H9 (cell line): ENCODE data around the gene DPM2. TPM values are rescaled to one million over a fixed set of nuclear protein-coding genes. Genes with fewer than 3 reads are reported as not detected.

Source experiments
- DNase-seq: peaks from one replicate; pipeline ENCODE4 v3.0.0-alpha.2; 2017
- H2AFZ ChIP-seq: one replicate; pipeline ENCODE4 v1.6.1; 2013; ENCODE audit warnings: mild to moderate bottlenecking, low read length, control low read depth, moderate library complexity
- H2AK5ac ChIP-seq: 2 replicates; pipeline ENCODE4 v1.6.1; 2013; ENCODE audit warnings: low read length, control low read depth, mixed read lengths; ENCODE audit not compliant: insufficient read length
- H2BK120ac ChIP-seq: one replicate; pipeline ENCODE4 v1.6.1; 2013; ENCODE audit warnings: low read depth, mild to moderate bottlenecking, low read length, control low read depth, inconsistent platforms; ENCODE audit not compliant: poor library complexity, severe bottlenecking
- H2BK12ac ChIP-seq: 2 replicates; pipeline ENCODE4 v1.6.1; 2013; ENCODE audit warnings: low read length, control low read depth, mixed read lengths, low read depth; ENCODE audit not compliant: insufficient read length
- H2BK15ac ChIP-seq: 2 replicates; pipeline ENCODE4 v1.6.1; 2013; ENCODE audit warnings: low read depth, low read length, control low read depth
- H2BK20ac ChIP-seq: one replicate; pipeline ENCODE4 v1.6.1; 2013; ENCODE audit warnings: low read depth, mild to moderate bottlenecking, low read length, control low read depth, inconsistent platforms; ENCODE audit not compliant: poor library complexity, severe bottlenecking
- H2BK5ac ChIP-seq: 2 replicates; pipeline ENCODE4 v1.6.1; 2013; ENCODE audit warnings: low read length, control low read depth, mixed read lengths; ENCODE audit not compliant: insufficient read length
- H3K14ac ChIP-seq: 2 replicates; pipeline ENCODE4 v1.6.1; 2013; ENCODE audit warnings: low read length, control low read depth; ENCODE audit not compliant: insufficient read depth
- H3K18ac ChIP-seq: 2 replicates; pipeline ENCODE4 v1.6.1; 2013; ENCODE audit warnings: low read depth, mild to moderate bottlenecking, mixed read lengths, low read length, control low read depth; ENCODE audit not compliant: insufficient read length
- H3K23ac ChIP-seq: 2 replicates; pipeline ENCODE4 v1.6.1; 2013; ENCODE audit warnings: low read length, control low read depth, mixed read lengths, low read depth; ENCODE audit not compliant: insufficient read length
- H3K23me2 ChIP-seq: 2 replicates; pipeline ENCODE4 v1.6.1; 2013; ENCODE audit warnings: low read depth, mild to moderate bottlenecking, mixed read lengths, low read length, control low read depth; ENCODE audit not compliant: insufficient read length, poor library complexity, severe bottlenecking
- H3K27ac ChIP-seq: 2 replicates; pipeline ENCODE4 v1.5.1; 2013; ENCODE audit warnings: low read length, control low read depth, mixed read lengths, low read depth; ENCODE audit not compliant: insufficient read length
- H3K27me3 ChIP-seq: 2 replicates; pipeline ENCODE4 v1.6.1; 2013; ENCODE audit warnings: low read length, control low read depth, inconsistent platforms; ENCODE audit not compliant: insufficient read depth
- H3K4ac ChIP-seq: 2 replicates; pipeline ENCODE4 v1.6.1; 2013; ENCODE audit warnings: low read depth, mild to moderate bottlenecking, control low read depth, inconsistent platforms, low read length, moderate library complexity
- H3K4me1 ChIP-seq: 2 replicates; pipeline ENCODE4 v1.6.1; 2013; ENCODE audit warnings: low read length, control low read depth, inconsistent platforms; ENCODE audit not compliant: insufficient read depth
- H3K4me2 ChIP-seq: 2 replicates; pipeline ENCODE4 v1.6.1; 2013; ENCODE audit warnings: low read length, control low read depth, mixed read lengths; ENCODE audit not compliant: insufficient read length, insufficient read depth
- H3K56ac ChIP-seq: 2 replicates; pipeline ENCODE4 v1.6.1; 2013; ENCODE audit warnings: low read depth, mild to moderate bottlenecking, mixed read lengths, low read length, control low read depth; ENCODE audit not compliant: insufficient read length
- H3K79me1 ChIP-seq: 2 replicates; pipeline ENCODE4 v1.6.1; 2013; ENCODE audit warnings: low read depth, mild to moderate bottlenecking, moderate library complexity, low read length, control low read depth, inconsistent platforms; ENCODE audit not compliant: insufficient read depth, poor library complexity, severe bottlenecking
- H3K79me2 ChIP-seq: 2 replicates; pipeline ENCODE4 v1.6.1; 2013; ENCODE audit warnings: low read length, control low read depth, inconsistent platforms; ENCODE audit not compliant: insufficient read depth
- H3K9ac ChIP-seq: 2 replicates; pipeline ENCODE4 v1.6.1; 2013; ENCODE audit warnings: low read length, control low read depth, mixed read lengths; ENCODE audit not compliant: insufficient read length; ENCODE audit errors: extremely low read depth
- H3K9me3 ChIP-seq: one replicate; pipeline ENCODE4 v1.6.1; 2013; ENCODE audit warnings: low read depth, low read length, inconsistent platforms; ENCODE audit not compliant: control insufficient read depth
- H3T11ph ChIP-seq: one replicate; pipeline ENCODE4 v1.6.1; 2013; ENCODE audit warnings: mild to moderate bottlenecking, low read length, control low read depth, inconsistent platforms
- H4K20me1 ChIP-seq: one replicate; pipeline ENCODE4 v1.6.1; 2013; ENCODE audit not compliant: control insufficient read depth, insufficient read length, insufficient read depth
- H4K5ac ChIP-seq: 2 replicates; pipeline ENCODE4 v1.6.1; 2013; ENCODE audit warnings: low read depth, mild to moderate bottlenecking, mixed read lengths, low read length, control low read depth; ENCODE audit not compliant: insufficient read length
- H4K8ac ChIP-seq: replicated peaks from 2 replicates; pipeline ENCODE4 v1.6.1; 2013; ENCODE audit warnings: low read length, control low read depth, mixed read lengths, low read depth; ENCODE audit not compliant: insufficient read length
- H4K91ac ChIP-seq: 2 replicates; pipeline ENCODE4 v1.6.1; 2013; ENCODE audit warnings: low read depth, mild to moderate bottlenecking, moderate library complexity, mixed read lengths, low read length, control low read depth; ENCODE audit not compliant: insufficient read length
- H3K27ac Mint-ChIP-seq, 3 experiments: 2 replicates in 2 of 3; 3 replicates in 1 of 3; pipeline ENCODE4 v1.8.0; 2020 to 2021; ENCODE audit warnings: mixed read lengths in 3 of 3, mild to moderate bottlenecking in 1 of 3, moderate library complexity in 1 of 3
- H3K27me3 Mint-ChIP-seq: 2 replicates; pipeline ENCODE4 v1.8.0; 2021; ENCODE audit warnings: low read depth, mild to moderate bottlenecking, moderate library complexity, mixed read lengths
- H3K36me3 Mint-ChIP-seq, 3 experiments: 2 replicates in 2 of 3; 3 replicates in 1 of 3; pipeline ENCODE4 v1.8.0; 2020 to 2021; ENCODE audit warnings: low read depth in 3 of 3, mixed read lengths in 3 of 3; ENCODE audit not compliant: insufficient read depth in 1 of 3
- H3K4me1 Mint-ChIP-seq, 2 experiments: 2 replicates each; pipeline ENCODE4 v1.8.0; 2020; ENCODE audit warnings: mixed read lengths in 2 of 2
- H3K4me3 Mint-ChIP-seq, 2 experiments: 2 replicates in 1 of 2; 3 replicates in 1 of 2; pipeline ENCODE4 v1.8.0; 2020 to 2021; ENCODE audit warnings: mild to moderate bottlenecking in 2 of 2, mixed read lengths in 2 of 2, moderate library complexity in 1 of 2
- H3K9me3 Mint-ChIP-seq, 2 experiments: 2 replicates in 1 of 2; 3 replicates in 1 of 2; pipeline ENCODE4 v1.8.0; 2020; ENCODE audit warnings: mild to moderate bottlenecking in 2 of 2, mixed read lengths in 2 of 2, moderate library complexity in 1 of 2
- WGBS: extraction: QIAGEN DNeasy Blood & Tissue Kit; methylation state at CpG from one replicate; pipeline ENCODE4 v1.1.7; 2013; ENCODE audit warnings: missing lambda C conversion rate, low lambda C conversion rate, mixed read lengths; ENCODE audit not compliant: insufficient read length; ENCODE audit errors: extremely low coverage; 5-methylcytosine and 5-hydroxymethylcytosine counted together
- total RNA-seq: library from RNA; stranded (reverse); gene quantifications from 2 replicates; pipeline ENCODE4 v1.2.1, GENCODE V29; 2021
- TF ChIP-seq, protein P1 (sequence below): fragments of 200-600 bp; sonication (generic); conservative IDR thresholded peaks from 3 replicates; pipeline ENCODE4 v1.8.0; 2021; ENCODE audit warnings: antibody characterized with exemption, mild to moderate bottlenecking

The DPM2 gene
- total RNA-seq, 1 experiment from 2014 or later = 46.1 TPM

DNA sequence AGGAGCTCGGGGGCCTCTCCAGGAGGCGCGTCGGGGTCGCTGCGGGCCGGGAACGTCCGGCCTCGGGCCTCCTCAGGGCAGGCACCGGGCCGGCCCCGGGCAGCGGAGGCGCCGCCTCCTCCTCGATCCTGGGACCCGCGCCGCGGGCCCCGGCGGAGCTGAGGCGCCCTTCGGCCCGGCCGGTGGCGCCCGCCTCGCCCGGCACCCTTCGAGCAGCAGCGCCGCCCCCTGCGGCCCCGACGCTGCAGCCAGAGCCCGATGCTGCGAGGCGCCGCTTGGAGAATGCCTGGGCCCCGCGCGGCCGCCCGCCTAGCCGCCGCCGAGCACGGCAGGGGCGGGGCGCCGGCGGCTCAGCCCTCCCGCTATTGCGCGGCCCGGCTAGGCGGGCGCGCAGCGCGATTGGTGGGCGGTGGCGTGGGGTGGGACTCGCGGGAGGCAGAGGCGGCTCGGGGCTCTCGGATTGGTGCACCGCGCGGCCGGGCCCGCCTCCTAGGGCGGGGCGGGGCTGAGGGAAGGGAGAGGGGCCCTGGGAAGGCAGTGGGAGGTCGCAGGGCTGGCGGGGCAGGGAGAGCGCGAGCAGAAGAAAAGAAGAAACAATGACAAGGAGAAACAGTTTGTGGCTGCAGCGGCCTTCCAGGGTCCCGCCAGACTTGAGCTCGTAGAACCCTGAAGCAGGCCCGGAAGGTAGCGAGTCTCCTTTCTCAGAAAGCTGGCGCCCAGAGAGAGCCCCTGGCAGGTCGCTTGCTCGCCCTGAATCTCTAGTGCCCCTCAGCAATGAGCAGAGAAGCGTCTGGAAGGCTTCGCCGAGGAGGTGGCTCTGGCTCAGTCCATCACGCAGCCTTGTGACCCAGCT lies 43.3 kb upstream of the DPM2 start, which contains the start of gene EEIG1:
TSS of gene EEIG1 (minus strand) at position 284 of the 853 bp plus-strand sequence. CDS start 852 bp downstream, outside the sequence.
- H3K4me2 ChIP-seq = peak within 1 kb of the TSS; percentile 66
- no peak within 1 kb of the TSS for H3T11ph ChIP-seq
- H2BK15ac ChIP-seq = no peak within 1 kb of the TSS
- TF ChIP-seq, protein P1, sequence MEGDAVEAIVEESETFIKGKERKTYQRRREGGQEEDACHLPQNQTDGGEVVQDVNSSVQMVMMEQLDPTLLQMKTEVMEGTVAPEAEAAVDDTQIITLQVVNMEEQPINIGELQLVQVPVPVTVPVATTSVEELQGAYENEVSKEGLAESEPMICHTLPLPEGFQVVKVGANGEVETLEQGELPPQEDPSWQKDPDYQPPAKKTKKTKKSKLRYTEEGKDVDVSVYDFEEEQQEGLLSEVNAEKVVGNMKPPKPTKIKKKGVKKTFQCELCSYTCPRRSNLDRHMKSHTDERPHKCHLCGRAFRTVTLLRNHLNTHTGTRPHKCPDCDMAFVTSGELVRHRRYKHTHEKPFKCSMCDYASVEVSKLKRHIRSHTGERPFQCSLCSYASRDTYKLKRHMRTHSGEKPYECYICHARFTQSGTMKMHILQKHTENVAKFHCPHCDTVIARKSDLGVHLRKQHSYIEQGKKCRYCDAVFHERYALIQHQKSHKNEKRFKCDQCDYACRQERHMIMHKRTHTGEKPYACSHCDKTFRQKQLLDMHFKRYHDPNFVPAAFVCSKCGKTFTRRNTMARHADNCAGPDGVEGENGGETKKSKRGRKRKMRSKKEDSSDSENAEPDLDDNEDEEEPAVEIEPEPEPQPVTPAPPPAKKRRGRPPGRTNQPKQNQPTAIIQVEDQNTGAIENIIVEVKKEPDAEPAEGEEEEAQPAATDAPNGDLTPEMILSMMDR = no peak
- Mint-ChIP-seq H3K27ac (peak within 1 kb of the TSS; percentile 97 to 99 (median 98)), H3K4me1 (peaks cover 38 to 54% of the 10 kb centered on the region in 2 experiments), H3K27me3 (no peaks in the 10 kb centered on the region), H3K4me3 (peak within 1 kb of the TSS; percentile 91 to 95), H3K36me3 (peaks cover 0 to 3% (median 0%) of the 10 kb centered on the region in 3 experiments; a peak in 1 of 7 replicates), H3K9me3 (no peaks in the 10 kb centered on the region)
- H3K56ac ChIP-seq = no peak within 1 kb of the TSS
- WGBS = no CpG with 5 or more reads among the region's 93 CpGs
- peak within 1 kb of the TSS; percentile 61 for H3K9ac ChIP-seq
- H2AFZ ChIP-seq = no peak within 1 kb of the TSS
- no peak within 1 kb of the TSS for H2AK5ac ChIP-seq
- H4K8ac ChIP-seq = no peak within 1 kb of the TSS
- peak; percentile 97 for DNase-seq
- peaks cover 19% of the 10 kb centered on the region for H3K23me2 ChIP-seq
- peaks cover 7% of the 10 kb centered on the region for H3K4me1 ChIP-seq
- no peak within 1 kb of the TSS for H3K23ac ChIP-seq
- no peak within 1 kb of the TSS for H4K91ac ChIP-seq
- peak within 1 kb of the TSS; percentile 10 for H4K5ac ChIP-seq
- H2BK120ac ChIP-seq = peak within 1 kb of the TSS; percentile 56
- H3K79me1 ChIP-seq = peaks cover 6% of the 10 kb centered on the region
- H2BK20ac ChIP-seq = no peak within 1 kb of the TSS
- peaks cover 23% of the 10 kb centered on the region; the same call in 1 of the 2 replicates for H3K79me2 ChIP-seq
- H3K9me3 ChIP-seq = no peaks in the 10 kb centered on the region
- H2BK12ac ChIP-seq = peak within 1 kb of the TSS; percentile 31
- no peaks in the 10 kb centered on the region for H3K27me3 ChIP-seq
- no peaks in the 10 kb centered on the region for H4K20me1 ChIP-seq
- H3K18ac ChIP-seq = peak within 1 kb of the TSS; percentile 32
- no peak within 1 kb of the TSS for H2BK5ac ChIP-seq
- peak within 1 kb of the TSS; percentile 70; the same call in 1 of the 2 replicates for H3K14ac ChIP-seq
- H3K4ac ChIP-seq = peak within 1 kb of the TSS; percentile 69
- peak within 1 kb of the TSS; percentile 35 for H3K27ac ChIP-seq
